Naive thymus-derived CD4-positive, alpha-beta T cell (primary cell): Measurements from ENCODE around the gene ZC2HC1B. TPM values are rescaled to one million over a fixed set of nuclear protein-coding genes. Genes with fewer than 3 reads are reported as not detected.
"Not testable (repeated sequence)": the region's sequence is repeated elsewhere in the genome, so short reads cannot be mapped to it uniquely, and the experiment has no call there.

Experiments used
- ATAC-seq: fragments of 150-1000 bp; cut with Tn5 transposase; 2 replicates; pipeline ENCODE4 v1.10.0; 2021; ENCODE audit warnings: mild to moderate bottlenecking, moderate library complexity
- CTCF ChIA-PET: fragments of 350-600 bp; sonication (Branson Sonifier 250); formaldehyde crosslinking; loops from one replicate; lab custom pipeline; 2021; ENCODE audit warnings: antibody characterized with exemption; lab: Charles Lee
- POLR2A ChIA-PET: fragments of 350-600 bp; sonication (Branson Sonifier 250); formaldehyde crosslinking; loops from one replicate; lab custom pipeline; 2021; ENCODE audit warnings: antibody characterized with exemption, inconsistent platforms; lab: Charles Lee
- DNase-seq, 9 donors: peaks; one replicate each; pipeline versions ENCODE4 v3.0.0 to v3.0.0-alpha.2; 2020 to 2022; ENCODE audit warnings: mixed read lengths in 1 of 9
- H3K27ac ChIP-seq: one replicate; pipeline ENCODE4 v1.7.0; 2013; ENCODE audit warnings: mild to moderate bottlenecking, low read depth, low read length, moderate library complexity
- H3K27me3 ChIP-seq, 2 donors: one replicate each; pipeline ENCODE4 v1.7.0; 2013; ENCODE audit warnings: low read length in 2 of 2, mild to moderate bottlenecking in 2 of 2, moderate library complexity in 2 of 2; ENCODE audit not compliant: control insufficient read depth in 2 of 2, insufficient read depth in 2 of 2
- H3K36me3 ChIP-seq, 3 experiments: 1 replicate in 2 of 3; 2 replicates in 1 of 3; pipeline ENCODE4 v1.7.0; 2013; ENCODE audit warnings: low read length in 3 of 3, mild to moderate bottlenecking in 3 of 3, moderate library complexity in 1 of 3; ENCODE audit not compliant: insufficient read depth in 3 of 3, control insufficient read depth in 2 of 3
- H3K4me1 ChIP-seq, 2 donors: one replicate each; pipeline ENCODE4 v1.7.0; 2013; ENCODE audit warnings: low read length in 2 of 2, mild to moderate bottlenecking in 2 of 2, moderate library complexity in 1 of 2; ENCODE audit not compliant: control insufficient read depth in 2 of 2, insufficient read depth in 2 of 2
- H3K4me3 ChIP-seq: 2 replicates; pipeline ENCODE4 v1.7.0; 2013; ENCODE audit warnings: mild to moderate bottlenecking, low read length
- H3K9me3 ChIP-seq, 3 experiments: 1 replicate in 2 of 3; 2 replicates in 1 of 3; pipeline ENCODE4 v1.7.0; 2013; ENCODE audit warnings: low read length in 3 of 3; ENCODE audit not compliant: control insufficient read depth in 2 of 3
- H3K27ac Mint-ChIP-seq, 9 donors: one replicate each; pipeline ENCODE4 v1.8.0; 2020 to 2022; ENCODE audit warnings: mixed read lengths in 9 of 9, mild to moderate bottlenecking in 8 of 9, moderate library complexity in 5 of 9, inconsistent platforms in 2 of 9
- H3K27me3 Mint-ChIP-seq, 5 donors: one replicate each; pipeline ENCODE4 v1.8.0; 2021 to 2022; ENCODE audit warnings: mixed read lengths in 5 of 5, mild to moderate bottlenecking in 1 of 5
- H3K36me3 Mint-ChIP-seq, 5 donors: one replicate each; pipeline ENCODE4 v1.8.0; 2020 to 2022; ENCODE audit warnings: mixed read lengths in 5 of 5, mild to moderate bottlenecking in 3 of 5, inconsistent platforms in 1 of 5
- H3K4me1 Mint-ChIP-seq, 7 donors: one replicate each; pipeline ENCODE4 v1.8.0; 2020 to 2022; ENCODE audit warnings: mixed read lengths in 7 of 7, mild to moderate bottlenecking in 3 of 7, inconsistent platforms in 1 of 7
- H3K4me3 Mint-ChIP-seq, 10 donors: one replicate each; pipeline ENCODE4 v1.8.0; 2020 to 2022; ENCODE audit warnings: mild to moderate bottlenecking in 10 of 10, mixed read lengths in 10 of 10, moderate library complexity in 6 of 10, inconsistent platforms in 2 of 10
- H3K9me3 Mint-ChIP-seq, 11 donors: one replicate each; pipeline ENCODE4 v1.8.0; 2020 to 2022; ENCODE audit warnings: mixed read lengths in 11 of 11, mild to moderate bottlenecking in 4 of 11, inconsistent platforms in 1 of 11, moderate library complexity in 1 of 11
- intact Hi-C, 2 donors: fragments of 100-400 bp; cut with micrococcal nuclease; formaldehyde crosslinking; loops; one replicate each; pipeline ENCODE4 v1.15.1; 2023
- polyA plus RNA-seq, 2 donors: library from polyadenylated mRNA; unstranded; fragments of 300-500 nt; fragmentation: Illumina TruSeq; gene quantifications; one replicate each; pipeline ENCODE4 v1.2.3, GENCODE V29; 2021
- total RNA-seq, 6 experiments: library from RNA in 5 of 6; stranded (reverse) in 5 of 6; gene quantifications; 1 replicate in 5 of 6; 2 replicates in 1 of 6; pipeline ENCODE4 v1.2.3 and lab custom pipeline; 2021 to 2026

Gene ZC2HC1B
- total and polyA plus RNA-seq, 7 experiments from 2014 or later, result 0.49 TPM; not detected in 6

- CTCF ChIA-PET, result no interaction called here
- Mint-ChIP-seq H3K9me3 (peaks cover 0 to 24% (median 2%) of the 10 kb centered on the region in 11 donors), H3K36me3 (peaks cover 44 to 88% (median 82%) of the 10 kb centered on the region in 5 donors), H3K4me1 (peaks cover 11 to 36% (median 19%) of the 10 kb centered on the region in 7 donors), H3K27me3 (no peaks in the 10 kb centered on the region), H3K4me3 (no peak overlapping the region), H3K27ac (peak overlapping the region in 1 of 9 donors; percentile 9)
- no peak for ATAC-seq
- Histone ChIP-seq H3K4me3 (no peak overlapping the region), H3K27me3 (no peaks in the 10 kb centered on the region), H3K4me1 (no peaks in the 10 kb centered on the region), H3K9me3 (no peaks in the 10 kb centered on the region), H3K36me3 (peaks cover 18 to 73% (median 33%) of the 10 kb centered on the region in 3 experiments), H3K27ac (no peak overlapping the region)
- intact Hi-C loops, result no loop called here
- no peak for DNase-seq
- POLR2A ChIA-PET, result interaction anchor here (1.3 kb wide), 1 partner anchor 14 kb away, joined by 3 read pairs; the partner anchor contains the start of gene LTV1
Measured at GRCh38 chr6:143857651-143858050, 6.6 kb upstream of the ZC2HC1B start.

- DNase-seq (no peak), ATAC-seq (no peak)
- CTCF ChIA-PET, result no interaction called here
- H3K27me3 Mint-ChIP-seq, result no peaks in the 10 kb centered on the region
- peaks cover 38 to 83% (median 73%) of the 10 kb centered on the region in 5 donors for H3K36me3 Mint-ChIP-seq
- no peak overlapping the region for H3K27ac Mint-ChIP-seq
- intact Hi-C loops, result no loop called here
- peaks cover 18 to 89% (median 33%) of the 10 kb centered on the region in 3 experiments for H3K36me3 ChIP-seq
- H3K4me1 ChIP-seq, result no peaks in the 10 kb centered on the region
- H3K9me3 Mint-ChIP-seq, result peaks cover 0 to 12% (median 2%) of the 10 kb centered on the region in 11 donors
- H3K4me1 Mint-ChIP-seq, result peaks cover 0 to 16% (median 3%) of the 10 kb centered on the region in 7 donors
- H3K4me3 Mint-ChIP-seq, result no peak overlapping the region
- POLR2A ChIA-PET, result no interaction called here
- no peak overlapping the region for H3K27ac ChIP-seq
- H3K27me3 ChIP-seq, result no peaks in the 10 kb centered on the region
- H3K9me3 ChIP-seq, result no peaks in the 10 kb centered on the region
- no peak overlapping the region for H3K4me3 ChIP-seq
Measured at GRCh38 chr6:143859891-143860660, 4.2 kb upstream of the ZC2HC1B start.

GRCh38 chr6:143863771-143864170 lies 503 bp upstream of the ZC2HC1B start:
- Mint-ChIP-seq H3K36me3 (peaks cover 23 to 72% (median 58%) of the 10 kb centered on the region in 5 donors), H3K9me3 (peaks cover 0 to 10% (median 1%) of the 10 kb centered on the region in 11 donors), H3K4me3 (no peak overlapping the region), H3K4me1 (no peaks in the 10 kb centered on the region), H3K27me3 (no peaks in the 10 kb centered on the region), H3K27ac (no peak overlapping the region)
- no peaks in the 10 kb centered on the region for H3K27me3 ChIP-seq
- H3K9me3 ChIP-seq, result no peaks in the 10 kb centered on the region
- H3K4me3 ChIP-seq, result no peak overlapping the region
- intact Hi-C loops, result no loop called here
- peaks cover 0 to 56% (median 20%) of the 10 kb centered on the region in 3 experiments for H3K36me3 ChIP-seq
- no peak for DNase-seq
- no peak for ATAC-seq
- H3K4me1 ChIP-seq, result no peaks in the 10 kb centered on the region
- H3K27ac ChIP-seq, result no peak overlapping the region
- CTCF ChIA-PET, result interaction anchor here (0.5 kb wide), 1 partner anchor 45 kb away, joined by 3 read pairs; no protein-coding TSS in a partner anchor
- POLR2A ChIA-PET, result no interaction called here

- H3K36me3 ChIP-seq, result peaks cover 0 to 22% (median 0%) of the 10 kb centered on the region in 3 experiments
- DNase-seq (no peak), ATAC-seq (no peak)
- Mint-ChIP-seq H3K9me3 (peaks cover 0 to 20% (median 3%) of the 10 kb centered on the region in 11 donors), H3K36me3 (peaks cover 20 to 51% (median 35%) of the 10 kb centered on the region in 5 donors), H3K4me3 (no peak overlapping the region), H3K27me3 (no peaks in the 10 kb centered on the region), H3K4me1 (peaks cover 0 to 3% (median 0%) of the 10 kb centered on the region in 7 donors), H3K27ac (no peak overlapping the region)
- intact Hi-C loops, result no loop called here
- H3K4me3 ChIP-seq, result no peak overlapping the region
- POLR2A ChIA-PET, result no interaction called here
- H3K4me1 ChIP-seq, result no peaks in the 10 kb centered on the region
- no peak overlapping the region for H3K27ac ChIP-seq
- H3K27me3 ChIP-seq, result no peaks in the 10 kb centered on the region
- CTCF ChIA-PET, result no interaction called here
- H3K9me3 ChIP-seq, result no peaks in the 10 kb centered on the region
Measured at GRCh38 chr6:143867236-143867635, 3.0 kb downstream of the ZC2HC1B start.

- H3K4me3 ChIP-seq, H3K27ac ChIP-seq, POLR2A ChIA-PET, H3K4me1 ChIP-seq, CTCF ChIA-PET, H3K27me3 Mint-ChIP-seq, intact Hi-C loops, H3K4me3 Mint-ChIP-seq, H3K27me3 ChIP-seq, DNase-seq, H3K27ac Mint-ChIP-seq, H3K9me3 ChIP-seq, ATAC-seq: not testable (repeated sequence)
- H3K4me1 Mint-ChIP-seq, result peaks cover 0 to 13% (median 0%) of the 10 kb centered on the region in 7 donors
- H3K36me3 ChIP-seq, result peaks cover 0 to 12% (median 0%) of the 10 kb centered on the region in 3 experiments
- peaks cover 13 to 38% (median 27%) of the 10 kb centered on the region in 5 donors for H3K36me3 Mint-ChIP-seq
- H3K9me3 Mint-ChIP-seq, result peaks cover 0 to 20% (median 5%) of the 10 kb centered on the region in 11 donors
Measured at GRCh38 chr6:143868808-143869207, 4.5 kb downstream of the ZC2HC1B start.

- intact Hi-C loops, H3K27ac Mint-ChIP-seq, DNase-seq, POLR2A ChIA-PET, H3K27me3 Mint-ChIP-seq, H3K9me3 ChIP-seq, H3K36me3 ChIP-seq, CTCF ChIA-PET, H3K4me3 ChIP-seq, H3K27ac ChIP-seq, H3K4me1 ChIP-seq, H3K4me3 Mint-ChIP-seq, ATAC-seq, H3K27me3 ChIP-seq: not testable (repeated sequence)
- peaks cover 0 to 41% (median 15%) of the 10 kb centered on the region in 11 donors for H3K9me3 Mint-ChIP-seq
- peaks cover 3 to 30% (median 24%) of the 10 kb centered on the region in 5 donors for H3K36me3 Mint-ChIP-seq
- H3K4me1 Mint-ChIP-seq, result peaks cover 0 to 13% (median 0%) of the 10 kb centered on the region in 7 donors
Measured at GRCh38 chr6:143871202-143871730, 7.0 kb downstream of the ZC2HC1B start.
